ENCODE measurements around the gene DCD. TPM values are rescaled to one million over a fixed set of nuclear protein-coding genes. Genes with fewer than 3 reads are reported as not detected.

The DCD gene
- total RNA-seq, 1 experiment from 2014 or later = not detected

GRCh38 chr12:54608156-54608555 lies 40.0 kb downstream of the DCD start:
- no peaks in the 10 kb centered on the region for H3K27me3 ChIP-seq (replicated peaks; ENCODE audit: insufficient read depth, low read depth, low read length, poor library complexity)

GRCh38 chr12:54606556-54606955 lies 41.6 kb downstream of the DCD start:
- H3K27me3 ChIP-seq (replicated peaks; ENCODE audit: insufficient read depth, low read depth, low read length, poor library complexity) = no peaks in the 10 kb centered on the region
- no peak for DNase-seq (ENCODE audit: low spot score)
- H3K4me1 ChIP-seq (ENCODE audit: insufficient read depth, low read length, poor library complexity, severe bottlenecking) = peaks cover 37% of the 10 kb centered on the region
- POLR2A ChIA-PET (ENCODE audit: low non-redundant PET) = interaction anchor here (0.6 kb wide), 1 partner anchor 9 kb away, joined by 3 read pairs; no protein-coding TSS in a partner anchor
- TF ChIP-seq CTCF (conservative IDR thresholded peaks at IDR 0.05; ENCODE audit: low read depth, low read length) = no peak
- TF ChIP-seq EZH2 (IDR thresholded peaks at IDR 0.05; ENCODE audit: borderline replicate concordance, low read depth, low read length, poor library complexity, severe bottlenecking) = no peak
- H3K9me3 ChIP-seq (ENCODE audit: low read depth, low read length, poor library complexity, severe bottlenecking) = no peaks in the 10 kb centered on the region
- H3K4me3 ChIP-seq (ENCODE audit: low read depth, low read length, poor library complexity, severe bottlenecking) = no peak overlapping the region
- H3K36me3 ChIP-seq (ENCODE audit: insufficient read depth, low read length, poor library complexity, severe bottlenecking) = no peaks in the 10 kb centered on the region
- intact Hi-C loops (cut with micrococcal nuclease; ENCODE audit: unreplicated experiment) = no loop called here
- CTCF ChIA-PET = no interaction called here
- no TSS peak for BruUV-seq (replicated peaks)
- no peak overlapping the region for H3K27ac ChIP-seq (ENCODE audit: low read depth, low read length, poor library complexity, severe bottlenecking)

More at GRCh38 chr12:54608156-54608555, 40.0 kb downstream of the DCD start:
- Histone ChIP-seq H3K9me3 (ENCODE audit: low read depth, low read length, poor library complexity, severe bottlenecking) (no peaks in the 10 kb centered on the region), H3K4me3 (ENCODE audit: low read depth, low read length, poor library complexity, severe bottlenecking) (no peak overlapping the region), H3K36me3 (ENCODE audit: insufficient read depth, low read length, poor library complexity, severe bottlenecking) (no peaks in the 10 kb centered on the region), H3K4me1 (ENCODE audit: insufficient read depth, low read length, poor library complexity, severe bottlenecking) (peaks cover 21% of the 10 kb centered on the region), H3K27ac (ENCODE audit: low read depth, low read length, poor library complexity, severe bottlenecking) (no peak overlapping the region)
- intact Hi-C loops (cut with micrococcal nuclease; ENCODE audit: unreplicated experiment) = no loop called here
- TF ChIP-seq EZH2 (IDR thresholded peaks at IDR 0.05; ENCODE audit: borderline replicate concordance, low read depth, low read length, poor library complexity, severe bottlenecking) (no peak), CTCF (conservative IDR thresholded peaks at IDR 0.05; ENCODE audit: low read depth, low read length) (no peak)
- ChIA-PET POLR2A (ENCODE audit: low non-redundant PET) (interaction anchor here (0.5 kb wide), 1 partner anchor 15 kb away, joined by 3 read pairs; no protein-coding TSS in a partner anchor), CTCF (no interaction called here)
- no TSS peak for BruUV-seq (replicated peaks)
- peak; percentile 26 for DNase-seq (ENCODE audit: low spot score)

GRCh38 chr12:54605138-54605970 lies 42.8 kb downstream of the DCD start:
- BruUV-seq (replicated peaks) = no TSS peak
- no peak for TF ChIP-seq CTCF (conservative IDR thresholded peaks at IDR 0.05; ENCODE audit: low read depth, low read length)
- no peak for TF ChIP-seq EZH2 (IDR thresholded peaks at IDR 0.05; ENCODE audit: borderline replicate concordance, low read depth, low read length, poor library complexity, severe bottlenecking)

More at GRCh38 chr12:54605138-54605970, 42.8 kb downstream of the DCD start:
- ChIA-PET CTCF (interaction anchor here (0.7 kb wide), 1 partner anchor 52 kb away, joined by 5 read pairs; no protein-coding TSS in a partner anchor), POLR2A (ENCODE audit: low non-redundant PET) (no interaction called here)
- Histone ChIP-seq H3K27ac (ENCODE audit: low read depth, low read length, poor library complexity, severe bottlenecking) (peak overlapping the region; percentile 19), H3K36me3 (ENCODE audit: insufficient read depth, low read length, poor library complexity, severe bottlenecking) (no peaks in the 10 kb centered on the region), H3K9me3 (ENCODE audit: low read depth, low read length, poor library complexity, severe bottlenecking) (no peaks in the 10 kb centered on the region), H3K4me1 (ENCODE audit: insufficient read depth, low read length, poor library complexity, severe bottlenecking) (peaks cover 40% of the 10 kb centered on the region), H3K4me3 (ENCODE audit: low read depth, low read length, poor library complexity, severe bottlenecking) (no peak overlapping the region), H3K27me3 (replicated peaks; ENCODE audit: insufficient read depth, low read depth, low read length, poor library complexity) (no peaks in the 10 kb centered on the region)
- intact Hi-C loops (cut with micrococcal nuclease; ENCODE audit: unreplicated experiment) = no loop called here
- no peak for DNase-seq (ENCODE audit: low spot score)

Data from A673 (cell line).